Uterus (tissue), 4 donors: ENCODE data around the gene NEK4. TPM values are rescaled to one million over a fixed set of nuclear protein-coding genes. Genes with fewer than 3 reads are reported as not detected.

Experiments
- DNase-seq, 2 donors: peaks; one replicate each; pipeline ENCODE4 v3.0.0-alpha.2; 2019 to 2020
- H3K27ac ChIP-seq, 2 donors: fragments of 200-600 bp; sonication (generic); 1 replicate in 1 of 2; 2 replicates in 1 of 2; pipeline ENCODE4 v1.5.1; 2016 to 2018
- H3K27me3 ChIP-seq, 2 donors: fragments of 200-600 bp; sonication (generic); one replicate each; pipeline ENCODE4 v1.5.1; 2018 to 2019; ENCODE audit warnings: control low read depth in 1 of 2
- H3K36me3 ChIP-seq, 2 donors: fragments of 200-600 bp; sonication (generic); one replicate each; pipeline ENCODE4 v1.5.1; 2019; ENCODE audit warnings: control low read depth in 1 of 2
- H3K4me1 ChIP-seq, 2 donors: fragments of 200-600 bp; sonication (generic); one replicate each; pipeline ENCODE4 v1.5.1; 2018 to 2019; ENCODE audit warnings: control low read depth in 1 of 2
- H3K4me3 ChIP-seq, 2 donors: fragments of 200-600 bp; sonication (generic); 1 replicate in 1 of 2; 2 replicates in 1 of 2; pipeline ENCODE4 v1.5.1; 2018 to 2019; ENCODE audit warnings: mild to moderate bottlenecking in 1 of 2
- H3K9me3 ChIP-seq, 2 donors: fragments of 200-600 bp; sonication (generic); one replicate each; pipeline ENCODE4 v1.5.1; 2019; ENCODE audit warnings: control low read depth in 1 of 2
- POLR2A ChIP-seq, 2 donors: fragments of 450-650 bp; IDR thresholded peaks; one replicate each; pipeline ENCODE4 v1.6.1; 2016; ENCODE audit warnings: antibody characterized with exemption in 2 of 2, mild to moderate bottlenecking in 1 of 2, moderate library complexity in 1 of 2
- intact Hi-C: fragments of 100-400 bp; cut with DNase I; formaldehyde crosslinking; loops from one replicate; pipeline ENCODE4 v1.15.1; 2023; ENCODE audit warnings: low total_unique reads
- total RNA-seq, 4 donors: library from RNA; depleted of rRNA in 3 of 4; stranded (reverse); fragments of >200 nt in 3 of 4; gene quantifications; one replicate each; pipeline versions ENCODE4 v1.1.0 to v1.2.4, GENCODE V29; 2014 to 2023
- TF ChIP-seq, protein P1 (sequence below), 4 experiments: fragments of 200-600 bp in 2 of 4; fragments of 450-650 bp in 2 of 4; sonication (generic) in 2 of 4; IDR thresholded peaks; one replicate each; pipeline ENCODE4 v1.5.1; 2016 to 2019; ENCODE audit warnings: antibody characterized with exemption in 4 of 4, mild to moderate bottlenecking in 2 of 4, moderate library complexity in 1 of 4
- donor health status: DM: yes; HTN: yes; CAD: no.

The NEK4 gene
- 10 to 100 TPM; 16.8 to 48.0 (median 37.7) TPM for total RNA-seq

DNA sequence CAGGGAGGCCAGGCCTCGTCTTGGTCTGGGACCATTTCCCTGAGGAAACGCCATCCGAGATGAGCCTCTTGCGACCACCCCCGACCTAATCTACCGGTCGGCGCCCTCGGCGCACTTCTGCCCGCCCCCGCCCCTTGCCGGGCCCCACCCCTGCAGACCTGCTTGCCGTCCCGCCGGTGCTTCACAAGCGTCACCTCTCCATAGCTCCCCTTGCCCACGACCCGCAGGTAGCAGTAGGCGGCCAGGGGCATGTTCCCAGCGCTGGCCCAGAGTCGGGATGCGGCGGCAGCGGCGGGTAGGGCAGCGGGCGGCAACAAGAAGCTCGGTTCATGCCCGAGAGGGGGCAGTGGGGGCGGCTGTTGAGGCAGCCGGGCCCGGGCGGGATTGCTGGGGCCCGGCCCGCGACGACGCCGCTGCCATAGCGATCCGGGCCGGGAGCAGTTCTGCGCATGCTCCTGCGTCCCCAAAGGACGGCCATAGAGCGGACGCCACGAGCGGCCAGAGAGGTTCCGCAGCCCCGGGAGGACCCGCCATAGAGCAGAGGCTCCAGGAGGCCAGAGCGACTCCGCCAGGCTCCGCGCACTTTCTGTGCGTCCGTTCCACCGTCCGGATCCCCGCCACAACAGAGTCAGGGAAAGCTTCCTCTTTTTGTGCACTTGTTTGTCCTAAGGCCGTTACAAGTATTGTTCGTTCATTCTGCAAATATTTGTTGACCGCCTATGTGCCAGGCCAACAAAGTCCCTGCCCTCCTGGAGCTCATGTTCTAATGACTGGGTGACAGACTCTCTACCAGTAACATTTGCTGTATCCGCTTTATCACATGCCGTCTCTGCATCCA lies at the start of gene NEK4:
Gene NEK4, minus strand, starts transcription at position 445 of the 838 bp plus-strand sequence. Its CDS starts 194 bp downstream, at position 251.
- Histone ChIP-seq H3K27me3 (no peaks in the 10 kb centered on the region), H3K4me3 (peak within 1 kb of the TSS; percentile 88 to 91), H3K36me3 (no peaks in the 10 kb centered on the region), H3K27ac (peak within 1 kb of the TSS; percentile 77), H3K4me1 (peaks cover 0 to 8% of the 10 kb centered on the region in 2 donors), H3K9me3 (no peaks in the 10 kb centered on the region)
- intact Hi-C loops, result no loop called here
- DNase-seq, result peak; percentile 87 to 90
- TF ChIP-seq, protein P1, sequence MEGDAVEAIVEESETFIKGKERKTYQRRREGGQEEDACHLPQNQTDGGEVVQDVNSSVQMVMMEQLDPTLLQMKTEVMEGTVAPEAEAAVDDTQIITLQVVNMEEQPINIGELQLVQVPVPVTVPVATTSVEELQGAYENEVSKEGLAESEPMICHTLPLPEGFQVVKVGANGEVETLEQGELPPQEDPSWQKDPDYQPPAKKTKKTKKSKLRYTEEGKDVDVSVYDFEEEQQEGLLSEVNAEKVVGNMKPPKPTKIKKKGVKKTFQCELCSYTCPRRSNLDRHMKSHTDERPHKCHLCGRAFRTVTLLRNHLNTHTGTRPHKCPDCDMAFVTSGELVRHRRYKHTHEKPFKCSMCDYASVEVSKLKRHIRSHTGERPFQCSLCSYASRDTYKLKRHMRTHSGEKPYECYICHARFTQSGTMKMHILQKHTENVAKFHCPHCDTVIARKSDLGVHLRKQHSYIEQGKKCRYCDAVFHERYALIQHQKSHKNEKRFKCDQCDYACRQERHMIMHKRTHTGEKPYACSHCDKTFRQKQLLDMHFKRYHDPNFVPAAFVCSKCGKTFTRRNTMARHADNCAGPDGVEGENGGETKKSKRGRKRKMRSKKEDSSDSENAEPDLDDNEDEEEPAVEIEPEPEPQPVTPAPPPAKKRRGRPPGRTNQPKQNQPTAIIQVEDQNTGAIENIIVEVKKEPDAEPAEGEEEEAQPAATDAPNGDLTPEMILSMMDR (IDR thresholded peaks at IDR 0.05), result peak; percentile 3 to 25 (median 10)
- TF ChIP-seq POLR2A (IDR thresholded peaks at IDR 0.05), result peak; percentile 42 to 53

DNA sequence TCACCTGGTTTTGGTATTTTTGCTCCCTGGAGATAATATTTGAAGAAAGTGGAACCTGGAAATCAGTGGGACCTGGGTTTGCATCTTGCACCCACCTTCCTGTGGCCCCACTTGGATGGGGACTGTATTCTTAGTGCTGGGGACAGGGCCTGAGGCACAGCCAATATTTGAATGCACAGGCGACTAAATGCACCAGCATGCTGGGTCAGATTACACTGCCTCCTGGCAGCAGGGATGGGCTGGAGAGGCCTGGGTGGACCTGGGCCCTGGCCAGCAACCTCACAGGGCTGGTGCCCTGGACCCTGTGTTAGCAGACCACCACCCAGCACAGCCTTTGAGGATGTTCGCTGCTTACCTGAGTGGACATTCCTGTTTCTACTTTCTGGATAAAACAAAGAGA lies 49.2 kb upstream of the NEK4 start:
- no peaks in the 10 kb centered on the region for H3K4me1 ChIP-seq
- intact Hi-C loops, result no loop called here
- DNase-seq, result no peak
- no peak overlapping the region for H3K27ac ChIP-seq
- no peaks in the 10 kb centered on the region for H3K9me3 ChIP-seq
- H3K27me3 ChIP-seq, result no peaks in the 10 kb centered on the region
- TF ChIP-seq POLR2A (IDR thresholded peaks at IDR 0.05), result no peak
- no peaks in the 10 kb centered on the region for H3K36me3 ChIP-seq
- no peak overlapping the region for H3K4me3 ChIP-seq

DNA sequence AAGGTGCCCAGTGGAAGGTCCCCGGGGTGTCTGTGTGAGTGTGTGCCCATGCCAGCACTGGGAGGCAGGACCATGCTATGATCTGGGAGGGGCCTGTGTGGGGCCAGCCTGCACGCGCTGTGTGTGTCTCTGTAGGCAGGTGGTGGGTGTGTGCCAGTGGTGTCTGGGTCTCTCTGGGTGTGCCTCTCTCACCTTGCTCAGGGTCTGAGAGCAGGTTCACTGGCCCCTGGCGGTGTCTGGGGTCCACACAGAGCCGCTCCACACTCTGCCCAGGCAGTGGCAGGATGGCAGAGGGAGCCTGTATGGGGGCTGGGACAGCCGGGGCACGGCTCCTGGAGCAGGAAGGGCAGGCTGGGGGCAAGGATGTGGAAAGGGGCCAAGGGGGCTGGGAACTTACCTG lies 47.1 kb upstream of the NEK4 start:
- DNase-seq, result no peak
- Histone ChIP-seq H3K27me3 (no peaks in the 10 kb centered on the region), H3K4me3 (no peak overlapping the region), H3K9me3 (no peaks in the 10 kb centered on the region), H3K36me3 (no peaks in the 10 kb centered on the region), H3K27ac (no peak overlapping the region), H3K4me1 (no peaks in the 10 kb centered on the region)
- intact Hi-C loops, result no loop called here
- TF ChIP-seq, protein P1 (IDR thresholded peaks at IDR 0.05), result no peak
- TF ChIP-seq POLR2A (IDR thresholded peaks at IDR 0.05), result no peak

DNA sequence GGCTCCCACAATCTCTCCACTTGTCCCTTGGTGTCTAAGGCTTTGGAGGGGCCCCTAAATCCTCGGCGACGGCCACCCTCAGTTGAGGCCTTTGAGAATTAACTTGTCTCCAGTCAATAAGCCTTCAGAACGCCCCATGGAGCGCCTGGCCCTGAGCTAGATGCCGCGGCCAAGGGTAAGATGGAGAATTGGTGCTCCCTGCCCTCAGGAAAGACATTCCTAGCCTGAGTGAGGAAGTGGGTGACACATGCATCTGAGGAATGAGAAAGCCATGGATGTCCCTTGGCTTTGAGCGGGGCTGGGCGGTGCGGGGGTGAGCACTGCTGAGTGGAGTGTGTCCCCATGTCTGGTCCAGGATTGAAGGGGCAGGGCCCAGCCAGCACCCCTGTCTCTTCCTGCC lies 46.5 kb upstream of the NEK4 start:
- DNase-seq, result no peak
- no peak for TF ChIP-seq POLR2A (IDR thresholded peaks at IDR 0.05)
- TF ChIP-seq, protein P1 (IDR thresholded peaks at IDR 0.05), result no peak
- no peaks in the 10 kb centered on the region for H3K36me3 ChIP-seq
- no peaks in the 10 kb centered on the region for H3K27me3 ChIP-seq
- intact Hi-C loops, result no loop called here
- no peak overlapping the region for H3K27ac ChIP-seq
- H3K4me3 ChIP-seq, result no peak overlapping the region
- H3K4me1 ChIP-seq, result no peaks in the 10 kb centered on the region
- no peaks in the 10 kb centered on the region for H3K9me3 ChIP-seq

- TF ChIP-seq, protein P1 (IDR thresholded peaks at IDR 0.05), result no peak
- no peak for TF ChIP-seq POLR2A (IDR thresholded peaks at IDR 0.05)
Measured at GRCh38 chr3:52816654-52817053, 45.9 kb upstream of the NEK4 start.

More at GRCh38 chr3:52816654-52817053, 45.9 kb upstream of the NEK4 start:
- Histone ChIP-seq H3K36me3 (no peaks in the 10 kb centered on the region), H3K27ac (no peak overlapping the region), H3K4me3 (no peak overlapping the region), H3K27me3 (no peaks in the 10 kb centered on the region), H3K4me1 (no peaks in the 10 kb centered on the region), H3K9me3 (no peaks in the 10 kb centered on the region)
- DNase-seq, result no peak
- intact Hi-C loops, result no loop called here
